OCI-LY1 (cell line): ENCODE data around the gene TUSC1.
"Not testable (repeated sequence)": the region's sequence is repeated elsewhere in the genome, so short reads cannot be mapped to it uniquely, and the experiment has no call there.

Experiments used
- H2AFZ ChIP-seq: fragments of 200-600 bp; sonication (generic), shearing (Covaris generic); 2 replicates; pipeline ENCODE4 v1.6.0; 2014; ENCODE audit warnings: antibody characterized with exemption, mild to moderate bottlenecking, low read length
- H3F3A ChIP-seq: fragments of 200-600 bp; sonication (generic), shearing (Covaris generic); 2 replicates; pipeline ENCODE4 v1.6.0; 2014; ENCODE audit warnings: mild to moderate bottlenecking, antibody characterized with exemption, low read length, moderate library complexity; ENCODE audit not compliant: insufficient read depth
- H3K27ac ChIP-seq: fragments of 200-600 bp; sonication (generic); 2 replicates; pipeline ENCODE4 v1.5.1; 2014; ENCODE audit warnings: low read length, mixed run types, mild to moderate bottlenecking, low read depth; ENCODE audit not compliant: poor library complexity, severe bottlenecking
- H3K27me3 ChIP-seq: fragments of 200-600 bp; sonication (generic); 2 replicates; pipeline ENCODE4 v1.6.0; 2014; ENCODE audit warnings: antibody characterized with exemption, mild to moderate bottlenecking, low read length, moderate library complexity; ENCODE audit not compliant: insufficient read depth
- H3K36me3 ChIP-seq: fragments of 200-600 bp; sonication (generic); 2 replicates; pipeline ENCODE4 v1.6.1; 2014; ENCODE audit warnings: mild to moderate bottlenecking, antibody characterized with exemption, low read length, moderate library complexity, mixed read lengths; ENCODE audit not compliant: insufficient read depth
- H3K4me1 ChIP-seq: fragments of 200-600 bp; sonication (generic); 2 replicates; pipeline ENCODE4 v1.5.1; 2014; ENCODE audit warnings: mild to moderate bottlenecking, low read length, moderate library complexity; ENCODE audit not compliant: insufficient read depth, severe bottlenecking
- H3K4me2 ChIP-seq: fragments of 200-600 bp; sonication (generic), shearing (Covaris generic); 2 replicates; pipeline ENCODE4 v1.6.1; 2014; ENCODE audit warnings: low read length
- H3K4me3 ChIP-seq: fragments of 200-600 bp; sonication (generic); 2 replicates; pipeline ENCODE4 v1.5.1; 2014; ENCODE audit warnings: low read length, low read depth, mild to moderate bottlenecking, mixed read lengths; ENCODE audit not compliant: poor library complexity, severe bottlenecking
- H3K79me2 ChIP-seq: fragments of 200-600 bp; shearing (Covaris generic); 2 replicates; pipeline ENCODE4 v1.6.1; 2016; ENCODE audit warnings: mixed run types, low read length, mixed read lengths; ENCODE audit not compliant: insufficient read depth
- H3K9ac ChIP-seq: fragments of 200-600 bp; sonication (generic), shearing (Covaris generic); 2 replicates; pipeline ENCODE4 v1.6.1; 2014; ENCODE audit warnings: mild to moderate bottlenecking, low read length, mixed read lengths
- H3K9me2 ChIP-seq: fragments of 200-600 bp; sonication (generic), shearing (Covaris generic); 2 replicates; pipeline ENCODE4 v1.6.1; 2014; ENCODE audit warnings: low read depth, mild to moderate bottlenecking, low read length, mixed read lengths
- H3K9me3 ChIP-seq: fragments of 200-600 bp; shearing (Covaris generic); 2 replicates; pipeline ENCODE4 v1.6.1; 2014; ENCODE audit warnings: low read length, mixed read lengths
- H4K20me1 ChIP-seq: fragments of 200-600 bp; sonication (generic), shearing (Covaris generic); 2 replicates; pipeline ENCODE4 v1.6.0; 2016; ENCODE audit warnings: mild to moderate bottlenecking, low read length; ENCODE audit not compliant: insufficient read depth
- EZH2 ChIP-seq: fragments of 200-600 bp; sonication (generic), shearing (Covaris generic); IDR thresholded peaks from 2 replicates; pipeline ENCODE4 v1.8.0; 2017; ENCODE audit warnings: borderline replicate concordance, mixed run types, mild to moderate bottlenecking, antibody characterized with exemption, low read length, moderate library complexity, mixed read lengths
- TF ChIP-seq, protein P1 (sequence below): fragments of 200-600 bp; sonication (generic), shearing (Covaris generic); IDR thresholded peaks from 2 replicates; pipeline ENCODE4 v1.5.1; 2017; ENCODE audit warnings: mild to moderate bottlenecking, antibody characterized with exemption, low read length, moderate library complexity, mixed read lengths

The TUSC1 gene

DNA sequence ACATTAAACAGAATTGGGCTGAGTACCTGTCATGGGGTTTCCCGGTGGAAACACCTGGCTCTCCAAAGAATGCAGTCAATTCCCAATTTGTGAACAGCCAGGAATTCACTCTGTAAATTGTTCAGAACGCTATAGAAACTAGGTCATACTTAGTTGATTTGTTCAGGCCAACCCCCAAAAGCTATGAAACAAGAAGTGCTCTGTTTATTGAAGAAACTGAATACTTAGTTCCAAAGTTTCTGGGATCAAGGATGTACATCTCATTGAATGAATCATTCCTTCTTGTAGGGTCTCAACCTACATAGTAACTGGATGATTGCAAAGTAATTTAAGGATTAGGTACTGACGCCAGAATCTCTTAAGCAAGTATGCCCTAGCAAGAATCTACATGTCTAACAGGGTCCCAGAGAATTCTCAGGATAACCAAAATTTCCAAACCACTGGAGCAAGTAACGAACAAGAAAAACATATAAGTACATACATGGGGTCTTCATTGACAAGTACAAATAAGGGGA lies 659 bp upstream of the TUSC1 start:
- no peaks in the 10 kb centered on the region for H3K9me3 ChIP-seq
- H4K20me1 ChIP-seq: no peaks in the 10 kb centered on the region
- no peaks in the 10 kb centered on the region for H3K79me2 ChIP-seq
- H3F3A ChIP-seq: no peaks in the 10 kb centered on the region
- no peak overlapping the region for H3K27ac ChIP-seq
- TF ChIP-seq, protein P1, sequence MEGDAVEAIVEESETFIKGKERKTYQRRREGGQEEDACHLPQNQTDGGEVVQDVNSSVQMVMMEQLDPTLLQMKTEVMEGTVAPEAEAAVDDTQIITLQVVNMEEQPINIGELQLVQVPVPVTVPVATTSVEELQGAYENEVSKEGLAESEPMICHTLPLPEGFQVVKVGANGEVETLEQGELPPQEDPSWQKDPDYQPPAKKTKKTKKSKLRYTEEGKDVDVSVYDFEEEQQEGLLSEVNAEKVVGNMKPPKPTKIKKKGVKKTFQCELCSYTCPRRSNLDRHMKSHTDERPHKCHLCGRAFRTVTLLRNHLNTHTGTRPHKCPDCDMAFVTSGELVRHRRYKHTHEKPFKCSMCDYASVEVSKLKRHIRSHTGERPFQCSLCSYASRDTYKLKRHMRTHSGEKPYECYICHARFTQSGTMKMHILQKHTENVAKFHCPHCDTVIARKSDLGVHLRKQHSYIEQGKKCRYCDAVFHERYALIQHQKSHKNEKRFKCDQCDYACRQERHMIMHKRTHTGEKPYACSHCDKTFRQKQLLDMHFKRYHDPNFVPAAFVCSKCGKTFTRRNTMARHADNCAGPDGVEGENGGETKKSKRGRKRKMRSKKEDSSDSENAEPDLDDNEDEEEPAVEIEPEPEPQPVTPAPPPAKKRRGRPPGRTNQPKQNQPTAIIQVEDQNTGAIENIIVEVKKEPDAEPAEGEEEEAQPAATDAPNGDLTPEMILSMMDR: no peak
- TF ChIP-seq EZH2: no peak
- no peak overlapping the region for H3K4me3 ChIP-seq
- H2AFZ ChIP-seq: no peak overlapping the region
- H3K4me2 ChIP-seq: no peak overlapping the region
- H3K27me3 ChIP-seq: no peaks in the 10 kb centered on the region
- no peaks in the 10 kb centered on the region for H3K9me2 ChIP-seq
- H3K4me1 ChIP-seq: no peaks in the 10 kb centered on the region
- no peak overlapping the region for H3K9ac ChIP-seq
- no peaks in the 10 kb centered on the region for H3K36me3 ChIP-seq

DNA sequence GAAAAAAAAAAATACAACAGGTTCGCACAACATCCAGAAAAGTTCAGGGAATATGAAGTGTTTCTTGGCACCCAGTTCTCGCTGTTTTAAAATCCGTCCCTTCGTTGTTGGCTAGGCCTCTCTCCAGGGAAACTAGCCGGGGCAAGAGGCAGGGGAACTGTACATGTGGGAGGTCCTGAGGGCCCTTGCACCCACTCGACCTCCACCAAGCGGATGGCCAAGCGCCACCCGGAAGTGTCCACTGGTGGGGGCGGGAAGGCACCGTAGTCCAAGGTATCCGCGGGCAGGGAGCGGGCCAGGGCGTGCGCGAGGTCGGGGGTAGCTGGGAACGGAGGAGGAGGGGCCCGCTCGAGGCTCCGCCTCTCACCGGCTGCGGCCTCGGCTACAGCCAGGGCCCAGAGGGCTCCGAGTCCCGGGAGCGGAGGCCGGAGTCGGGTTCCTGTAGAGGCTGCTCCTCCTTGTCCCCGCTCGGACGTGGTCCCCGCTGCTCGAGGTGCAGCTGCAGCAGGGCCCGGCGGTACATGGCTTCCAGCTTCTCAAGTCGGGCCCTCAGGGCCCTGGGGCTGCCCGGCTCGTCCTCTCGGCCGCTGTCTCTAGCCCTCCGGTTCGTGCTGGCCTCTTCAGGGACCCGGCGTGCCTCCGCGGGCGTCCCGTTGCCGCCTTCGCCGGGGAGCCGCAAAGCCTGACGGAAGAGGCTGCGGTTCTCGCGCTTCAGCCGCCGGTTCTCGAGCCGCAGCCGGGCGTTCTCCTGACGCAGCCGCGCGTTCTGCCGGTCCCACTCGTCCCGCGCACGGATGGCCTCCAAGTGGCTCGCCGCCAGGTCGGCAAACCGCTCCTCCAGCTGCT lies 720 bp downstream of the TUSC1 start:
- no peaks in the 10 kb centered on the region for H3K36me3 ChIP-seq
- no peak overlapping the region for H3K27ac ChIP-seq
- H3F3A ChIP-seq: no peaks in the 10 kb centered on the region
- no peaks in the 10 kb centered on the region for H4K20me1 ChIP-seq
- H2AFZ ChIP-seq: no peak overlapping the region
- H3K27me3 ChIP-seq: no peaks in the 10 kb centered on the region
- H3K9ac ChIP-seq: no peak overlapping the region
- H3K4me1 ChIP-seq: no peaks in the 10 kb centered on the region
- no peaks in the 10 kb centered on the region for H3K79me2 ChIP-seq
- H3K9me2 ChIP-seq: no peaks in the 10 kb centered on the region
- no peak for TF ChIP-seq EZH2
- TF ChIP-seq, protein P1: no peak
- no peak overlapping the region for H3K4me3 ChIP-seq
- no peak overlapping the region for H3K4me2 ChIP-seq
- H3K9me3 ChIP-seq: no peaks in the 10 kb centered on the region

DNA sequence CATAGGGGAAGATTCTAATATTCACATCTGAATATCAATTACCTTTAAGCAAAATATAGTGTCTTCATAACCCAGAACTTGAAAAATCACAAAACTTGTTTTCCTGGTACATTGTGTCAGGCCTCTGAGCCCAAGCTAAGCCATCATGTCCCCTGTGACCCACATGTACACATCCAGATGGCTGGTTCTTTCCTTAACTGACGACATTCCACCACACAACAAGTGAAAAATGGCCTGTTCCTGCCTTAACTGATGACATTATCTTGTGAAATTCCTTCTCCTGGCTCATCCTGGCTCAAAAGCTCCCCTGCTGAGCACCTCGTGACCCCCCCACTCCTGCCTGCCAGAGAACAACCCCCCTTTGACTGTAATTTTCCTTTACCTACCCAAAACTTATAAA lies 2.4 kb downstream of the TUSC1 start:
- H3K4me2 ChIP-seq, H2AFZ ChIP-seq, H3K4me3 ChIP-seq, H3K9ac ChIP-seq, H3K27me3 ChIP-seq, H3F3A ChIP-seq, H4K20me1 ChIP-seq, H3K9me3 ChIP-seq, H3K36me3 ChIP-seq, H3K4me1 ChIP-seq, H3K27ac ChIP-seq, H3K79me2 ChIP-seq, H3K9me2 ChIP-seq: not testable (repeated sequence)

DNA sequence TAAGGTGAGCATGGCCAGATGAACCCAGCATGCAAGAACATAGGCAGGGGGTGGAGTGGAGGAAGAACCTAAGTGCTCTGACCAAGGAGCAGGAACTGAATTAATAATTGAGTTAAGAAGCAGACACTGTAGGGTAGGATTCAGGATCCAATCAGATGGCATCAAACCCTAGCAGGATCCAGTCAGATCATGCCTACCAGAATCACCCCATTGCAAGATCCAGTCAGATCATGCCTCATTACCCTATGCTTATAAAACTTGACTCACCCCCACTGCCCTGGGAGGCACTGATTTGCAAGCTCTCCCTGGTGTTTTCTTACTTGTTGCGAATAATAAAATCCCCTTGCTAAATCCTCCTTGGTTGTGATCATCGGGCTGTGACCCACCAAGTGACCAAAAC lies 19.7 kb downstream of the TUSC1 start:
- Histone ChIP-seq H3K9ac (no peak overlapping the region), H2AFZ (no peak overlapping the region), H3K9me2 (no peaks in the 10 kb centered on the region), H3F3A (no peaks in the 10 kb centered on the region), H3K27ac (no peak overlapping the region), H3K4me1 (no peaks in the 10 kb centered on the region), H3K4me2 (no peak overlapping the region), H3K79me2 (no peaks in the 10 kb centered on the region), H4K20me1 (no peaks in the 10 kb centered on the region), H3K36me3 (no peaks in the 10 kb centered on the region), H3K9me3 (no peaks in the 10 kb centered on the region), H3K27me3 (no peaks in the 10 kb centered on the region), H3K4me3 (no peak overlapping the region)
- TF ChIP-seq, protein P1: no peak
- TF ChIP-seq EZH2: no peak
